GM12891 (cell line): Measurements from ENCODE around the gene PRR35.

ENCODE experiments used
- POLR2A ChIP-seq: IDR thresholded peaks from 2 replicates; pipeline ENCODE4 v1.6.1; 2011; ENCODE audit warnings: low read depth, low read length, control low read depth
- POLR2AphosphoS5 ChIP-seq: IDR thresholded peaks from 2 replicates; pipeline ENCODE4 v1.6.1; 2011; ENCODE audit warnings: low read depth, low read length, control low read depth
- SPI1 ChIP-seq: IDR thresholded peaks from 2 replicates; pipeline ENCODE4 v1.6.1; 2011; ENCODE audit warnings: low read depth, low read length, control low read depth
- TAF1 ChIP-seq: IDR thresholded peaks from 2 replicates; pipeline ENCODE4 v1.6.1; 2011; ENCODE audit warnings: low read depth, low read length, control low read depth

GRCh38 chr16:512802-513201, 47.4 kb upstream of the PRR35 start:
- TF ChIP-seq POLR2A = no peak
- no peak for TF ChIP-seq POLR2AphosphoS5
- no peak for TF ChIP-seq SPI1
- TF ChIP-seq TAF1 = no peak
